Transverse colon (tissue), 4 donors: Measurements from ENCODE around the gene KIAA1143. TPM values are rescaled to one million over a fixed set of nuclear protein-coding genes. Genes with fewer than 3 reads are reported as not detected.

Experiments used
- DNase-seq: peaks from one replicate; pipeline ENCODE4 v3.0.0-alpha.2; 2019
- H3K27ac ChIP-seq, 4 donors: fragments of 200-600 bp; sonication (generic); 2 replicates each; pipeline ENCODE4 v1.5.1; 2016 to 2018; ENCODE audit warnings: inconsistent platforms in 4 of 4
- H3K27me3 ChIP-seq: fragments of 200-600 bp; sonication (generic); 2 replicates; pipeline ENCODE4 v1.5.1; 2017; ENCODE audit warnings: inconsistent platforms
- H3K36me3 ChIP-seq, 4 donors: fragments of 200-600 bp; sonication (generic); 2 replicates each; pipeline ENCODE4 v1.5.1; 2017 to 2019; ENCODE audit warnings: inconsistent platforms in 4 of 4
- H3K4me1 ChIP-seq, 4 donors: fragments of 200-600 bp; sonication (generic); 2 replicates each; pipeline ENCODE4 v1.5.1; 2017 to 2020; ENCODE audit warnings: inconsistent platforms in 4 of 4
- H3K4me3 ChIP-seq, 4 donors: fragments of 200-600 bp; sonication (generic); 1 replicate in 1 of 4; 2 replicates in 3 of 4; pipeline versions ENCODE4 v1.5.1 to v1.6.1; 2017 to 2019; ENCODE audit warnings: inconsistent platforms in 4 of 4
- H3K9me3 ChIP-seq, 2 donors: fragments of 200-600 bp; sonication (generic); 2 replicates each; pipeline ENCODE4 v1.5.1; 2017 to 2019; ENCODE audit warnings: inconsistent platforms in 2 of 2
- CTCF ChIP-seq, 5 experiments: fragments of 200-600 bp in 3 of 5; fragments of 450-650 bp in 2 of 5; sonication (generic) in 3 of 5; IDR thresholded peaks; 1 replicate in 2 of 5; 2 replicates in 3 of 5; pipeline ENCODE4 v1.5.1; 2016 to 2017; ENCODE audit warnings: antibody characterized with exemption in 5 of 5, inconsistent platforms in 3 of 5, mild to moderate bottlenecking in 2 of 5, moderate library complexity in 1 of 5
- EP300 ChIP-seq: sonication (generic); formaldehyde crosslinking; IDR thresholded peaks from one replicate; pipeline ENCODE4 v1.6.1; 2017; ENCODE audit warnings: antibody characterized with exemption, low read depth
- POLR2A ChIP-seq: fragments of 450-650 bp; IDR thresholded peaks from one replicate; pipeline ENCODE4 v1.6.1; 2016; ENCODE audit warnings: antibody characterized with exemption, mild to moderate bottlenecking, moderate library complexity
- POLR2AphosphoS5 ChIP-seq, 3 donors: sonication (generic); formaldehyde crosslinking; IDR thresholded peaks; one replicate each; pipeline ENCODE4 v1.6.1; 2016; ENCODE audit warnings: antibody characterized with exemption in 3 of 3
- WGBS, 2 donors: methylation state at CpG; one replicate each; pipeline ENCODE4 v1.1.5; 2018; ENCODE audit warnings: low coverage in 1 of 2; 5-methylcytosine and 5-hydroxymethylcytosine counted together
- in situ Hi-C, 4 donors: fragments of 200-750 bp; cut with MboI; loops; one replicate each; pipeline versions ENCODE4 v1.15.0 to v1.15.1; 2017; ENCODE audit warnings: low sequenced_read_pairs in 3 of 4, low pct_ligation_motif_present in 1 of 4, low pct_unique_long_range_greater_than_20kb in 1 of 4
- intact Hi-C: fragments of 100-400 bp; cut with DNase I; formaldehyde crosslinking; loops from one replicate; pipeline ENCODE4 v1.15.1; 2023; ENCODE audit warnings: low total_unique reads
- total RNA-seq, 4 donors: library from RNA; depleted of rRNA; stranded (reverse); fragments of >200 nt; gene quantifications; one replicate each; pipeline ENCODE4 v1.1.0, GENCODE V29; 2016

The KIAA1143 gene
- total RNA-seq, 4 donors from 2014 or later, result 5.6 to 18.3 (median 13.7) TPM

- Histone ChIP-seq H3K27me3 (no peaks in the 10 kb centered on the region), H3K9me3 (peaks cover 0 to 4% of the 10 kb centered on the region in 2 donors), H3K27ac (peak overlapping the region; percentile 76 to 79 (median 78)), H3K4me3 (peak overlapping the region; percentile 61 to 95 (median 77)), H3K4me1 (peaks cover 4 to 19% (median 13%) of the 10 kb centered on the region in 4 donors), H3K36me3 (peaks cover 0 to 15% (median 0%) of the 10 kb centered on the region in 4 donors)
- WGBS, 2 donors, result 5 to 9% methylated on average over 6 to 15 of the region's 15 CpGs
- in situ Hi-C loops, result no loop called here
- intact Hi-C loops, result loop anchor here (10.0 kb wide), 2 partner anchors 94 to 246 kb away; no protein-coding TSS in a partner anchor
- TF ChIP-seq POLR2AphosphoS5 (IDR thresholded peaks at IDR 0.05), result no peak
- no peak for TF ChIP-seq CTCF (IDR thresholded peaks at IDR 0.05)
- TF ChIP-seq EP300, result no peak
- no peak for TF ChIP-seq POLR2A
- no peak for DNase-seq
Measured at GRCh38 chr3:44761101-44761423, 357 bp downstream of the KIAA1143 start.

- no peak overlapping the region for H3K27ac ChIP-seq
- H3K4me1 ChIP-seq, result peaks cover 0 to 9% (median 3%) of the 10 kb centered on the region in 4 donors
- no peak for DNase-seq
- in situ Hi-C loops, result no loop called here
- H3K27me3 ChIP-seq, result no peaks in the 10 kb centered on the region
- H3K36me3 ChIP-seq, result peaks cover 0 to 41% (median 19%) of the 10 kb centered on the region in 4 donors
- WGBS, 2 donors, result 93% methylated on average over 3 of the region's 3 CpGs
- TF ChIP-seq POLR2AphosphoS5 (IDR thresholded peaks at IDR 0.05) (no peak), CTCF (IDR thresholded peaks at IDR 0.05) (no peak), EP300 (no peak), POLR2A (no peak)
- H3K4me3 ChIP-seq, result no peak overlapping the region
- H3K9me3 ChIP-seq, result peaks cover 73 to 88% of the 10 kb centered on the region in 2 donors
- intact Hi-C loops, result no loop called here
Measured at GRCh38 chr3:44734646-44735168, 26.7 kb downstream of the KIAA1143 start.

GRCh38 chr3:44729384-44729910 lies 32.0 kb downstream of the KIAA1143 start, which contains the start of gene ZNF501:
Gene ZNF501, plus strand, starts transcription at chr3:44729635. Its CDS starts 4,787 bp downstream, at chr3:44734422.
- TF ChIP-seq POLR2A (peak; percentile 42), CTCF (IDR thresholded peaks at IDR 0.05) (no peak), EP300 (no peak), POLR2AphosphoS5 (IDR thresholded peaks at IDR 0.05) (peak; percentile 47 to 68 (median 66))
- intact Hi-C loops, result no loop called here
- Histone ChIP-seq H3K4me1 (peaks cover 0 to 13% (median 7%) of the 10 kb centered on the region in 4 donors), H3K27me3 (no peaks in the 10 kb centered on the region), H3K4me3 (peak within 1 kb of the TSS; percentile 52 to 88 (median 64)), H3K27ac (peak within 1 kb of the TSS; percentile 54 to 67 (median 58)), H3K9me3 (peaks cover 54 to 73% of the 10 kb centered on the region in 2 donors), H3K36me3 (peaks cover 0 to 33% (median 15%) of the 10 kb centered on the region in 4 donors)
- WGBS, 2 donors, result 4% methylated on average over 46 of the region's 46 CpGs; no CpG with 5 or more reads in 1 of the 2 donors
- in situ Hi-C loops, result no loop called here
- peak; percentile 96 for DNase-seq

GRCh38 chr3:44722103-44722401 lies 39.4 kb downstream of the KIAA1143 start:
- no peak for DNase-seq
- H3K27me3 ChIP-seq, result no peaks in the 10 kb centered on the region
- WGBS, 2 donors, result 89 to 100% methylated on average over 1 of the region's 1 CpG
- no peak overlapping the region for H3K4me3 ChIP-seq
- in situ Hi-C loops, result no loop called here
- TF ChIP-seq POLR2A (no peak), CTCF (IDR thresholded peaks at IDR 0.05) (no peak), POLR2AphosphoS5 (IDR thresholded peaks at IDR 0.05) (no peak), EP300 (no peak)
- peaks cover 2 to 53% (median 19%) of the 10 kb centered on the region in 4 donors for H3K36me3 ChIP-seq
- peaks cover 80 to 95% of the 10 kb centered on the region in 2 donors for H3K9me3 ChIP-seq
- H3K27ac ChIP-seq, result no peak overlapping the region
- H3K4me1 ChIP-seq, result no peaks in the 10 kb centered on the region
- intact Hi-C loops, result loop anchor here (5.0 kb wide), 1 partner anchor 1030 kb away; no protein-coding TSS in a partner anchor
